Epithelial cell of esophagus (primary cell): ENCODE results near the gene FAM163A.

Experiments
- DNase-seq: peaks from one replicate; pipeline ENCODE4 v3.0.0; 2010; ENCODE audit warnings: low read depth
- H3K4me3 ChIP-seq: 2 replicates; pipeline ENCODE4 v1.5.1; 2011; ENCODE audit warnings: mild to moderate bottlenecking, low read length, control low read depth
- CTCF ChIP-seq: IDR thresholded peaks from 2 replicates; pipeline ENCODE4 v1.5.1; 2011; ENCODE audit warnings: low read depth, mild to moderate bottlenecking, low read length, control low read depth, inconsistent platforms; ENCODE audit not compliant: insufficient read depth; ENCODE audit errors: missing control alignments

The FAM163A gene

GRCh38 chr1:179824265-179824664 lies 81.2 kb downstream of the FAM163A start:
- no peak for TF ChIP-seq CTCF
- H3K4me3 ChIP-seq = no peak overlapping the region
- no peak for DNase-seq

- no peak overlapping the region for H3K4me3 ChIP-seq
- TF ChIP-seq CTCF = no peak
- DNase-seq = no peak
These were observed 82.1 kb downstream of the FAM163A start for GRCh38 chr1:179825206-179825605.

GRCh38 chr1:179825798-179826460 lies 82.8 kb downstream of the FAM163A start:
- TF ChIP-seq CTCF = no peak
- DNase-seq = no peak
- H3K4me3 ChIP-seq = no peak overlapping the region

GRCh38 chr1:179826626-179827280 lies 83.7 kb downstream of the FAM163A start:
- H3K4me3 ChIP-seq = no peak overlapping the region
- no peak for TF ChIP-seq CTCF
- DNase-seq = no peak

- no peak overlapping the region for H3K4me3 ChIP-seq
- no peak for TF ChIP-seq CTCF
- no peak for DNase-seq
These were observed 85.5 kb downstream of the FAM163A start for GRCh38 chr1:179828554-179829110.

GRCh38 chr1:179831225-179831624 lies 88.1 kb downstream of the FAM163A start:
- TF ChIP-seq CTCF = no peak
- H3K4me3 ChIP-seq = no peak overlapping the region
- no peak for DNase-seq
